SK-N-SH (cell line): ENCODE data around the gene TCF12. TPM values are rescaled to one million over a fixed set of nuclear protein-coding genes. Genes with fewer than 3 reads are reported as not detected.

Experiments used
- CTCF ChIA-PET: fragments of 300-600, 350-600 bp; formaldehyde crosslinking; extraction: SDS; loops from one replicate; lab custom pipeline; 2021; lab: Yijun Ruan, JAX
- POLR2A ChIA-PET: fragments of 350-600 bp; sonication (Branson Sonifier 250); formaldehyde crosslinking; extraction: SDS; loops from one replicate; lab custom pipeline; 2020; ENCODE audit warnings: antibody characterized with exemption, inconsistent platforms; lab: Yijun Ruan, JAX
- DNase-seq: peaks from one replicate; pipeline ENCODE4 v3.0.0; 2012
- H2AFZ ChIP-seq: fragments of 200-600 bp; sonication (generic); 2 replicates; pipeline ENCODE4 v1.8.1; 2016; ENCODE audit warnings: antibody characterized with exemption, mild to moderate bottlenecking, low read depth
- H3F3A ChIP-seq: fragments of 200-600 bp; sonication (generic); replicated peaks from 2 replicates; pipeline ENCODE3; 2016; ENCODE audit warnings: antibody characterized with exemption, mild to moderate bottlenecking; ENCODE audit not compliant: insufficient read depth
- H3K27ac ChIP-seq, 2 experiments: fragments of 200-500 bp in 1 of 2; fragments of 200-600 bp in 1 of 2; sonication (Bioruptor generic) in 1 of 2; sonication (generic), shearing (Covaris generic) in 1 of 2; 2 replicates each; pipeline versions ENCODE4 v1.5.1 to v1.6.1; 2014 to 2016; ENCODE audit warnings: low read depth in 2 of 2, inconsistent platforms in 1 of 2, low read length in 1 of 2, mild to moderate bottlenecking in 1 of 2, mixed read lengths in 1 of 2
- H3K27me3 ChIP-seq: fragments of 200-600 bp; sonication (generic), shearing (Covaris generic); 2 replicates; pipeline ENCODE4 v1.6.1; 2016; ENCODE audit warnings: mixed run types; ENCODE audit not compliant: insufficient read depth
- H3K36me3 ChIP-seq, 2 experiments: fragments of 200-500 bp in 1 of 2; fragments of 200-600 bp in 1 of 2; sonication (Bioruptor generic) in 1 of 2; sonication (generic) in 1 of 2; replicated peaks in 1 of 2; 2 replicates each; pipeline versions ENCODE3 to v1.5.1; 2014 to 2016; ENCODE audit warnings: low read length in 1 of 2, mild to moderate bottlenecking in 1 of 2; ENCODE audit not compliant: insufficient read depth in 2 of 2, control insufficient read depth in 1 of 2
- H3K4me1 ChIP-seq, 2 experiments: fragments of 200-500 bp in 1 of 2; fragments of 200-600 bp in 1 of 2; sonication (Bioruptor generic) in 1 of 2; sonication (generic), shearing (Covaris generic) in 1 of 2; 2 replicates each; pipeline versions ENCODE4 v1.5.1 to v1.6.1; 2014 to 2016; ENCODE audit warnings: low read depth in 1 of 2, low read length in 1 of 2, mixed run types in 1 of 2; ENCODE audit not compliant: insufficient read depth in 2 of 2, control insufficient read depth in 1 of 2
- H3K4me2 ChIP-seq: fragments of 200-600 bp; sonication (generic), shearing (Covaris generic); 2 replicates; pipeline ENCODE4 v1.6.1; 2017; ENCODE audit warnings: mixed run types
- H3K4me3 ChIP-seq, 2 experiments: fragments of 200-500 bp in 1 of 2; fragments of 200-600 bp in 1 of 2; sonication (Bioruptor generic) in 1 of 2; sonication (generic), shearing (Covaris generic) in 1 of 2; 2 replicates each; pipeline versions ENCODE4 v1.5.1 to v1.8.1; 2014 to 2016; ENCODE audit warnings: low read depth in 2 of 2, inconsistent platforms in 1 of 2, low read length in 1 of 2, mild to moderate bottlenecking in 1 of 2, mixed read lengths in 1 of 2, moderate library complexity in 1 of 2
- H3K79me2 ChIP-seq: fragments of 200-600 bp; sonication (generic); 2 replicates; pipeline ENCODE4 v1.8.1; 2017; ENCODE audit warnings: mild to moderate bottlenecking; ENCODE audit not compliant: insufficient read depth
- H3K9ac ChIP-seq: fragments of 200-600 bp; sonication (generic); 2 replicates; pipeline ENCODE4 v1.6.1; 2017; ENCODE audit warnings: mixed run types
- H3K9me2 ChIP-seq: fragments of 200-600 bp; sonication (generic); 2 replicates; pipeline ENCODE4 v1.6.1; 2017; ENCODE audit warnings: mixed run types
- H3K9me3 ChIP-seq: fragments of 200-600 bp; sonication (generic); 2 replicates; pipeline ENCODE4 v1.6.1; 2017; ENCODE audit warnings: mixed run types, mild to moderate bottlenecking, moderate library complexity
- H4K20me1 ChIP-seq: fragments of 200-600 bp; sonication (generic); 2 replicates; pipeline ENCODE4 v1.6.1; 2017; ENCODE audit warnings: mild to moderate bottlenecking, mixed run types; ENCODE audit not compliant: insufficient read depth
- ELF1 ChIP-seq: IDR thresholded peaks from 2 replicates; pipeline ENCODE4 v1.4.0; 2012
- EP300 ChIP-seq, 2 experiments: IDR thresholded peaks; 2 replicates each; pipeline versions ENCODE4 v1.4.0 to v1.6.1; 2012; ENCODE audit warnings: borderline replicate concordance in 1 of 2, low read depth in 1 of 2, low read length in 1 of 2
- EZH2phosphoT487 ChIP-seq: fragments of 200-600 bp; sonication (generic); IDR thresholded peaks from 2 replicates; pipeline ENCODE4 v1.6.1; 2017; ENCODE audit warnings: low read depth, mixed run types, mild to moderate bottlenecking, antibody characterized with exemption, moderate library complexity, borderline replicate concordance
- FOSL2 ChIP-seq: IDR thresholded peaks from 2 replicates; pipeline ENCODE4 v1.4.0; 2012; ENCODE audit warnings: low read depth, mild to moderate bottlenecking, moderate library complexity, borderline replicate concordance
- GATA2 ChIP-seq: sonication (generic); formaldehyde crosslinking; IDR thresholded peaks from 2 replicates; pipeline ENCODE4 v1.5.0; 2020; ENCODE audit warnings: mild to moderate bottlenecking, missing genetic modification reagents
- JUND ChIP-seq: IDR thresholded peaks from 2 replicates; pipeline ENCODE4 v1.4.0; 2012
- MEF2A ChIP-seq: IDR thresholded peaks from 2 replicates; pipeline ENCODE4 v1.4.0; 2012; ENCODE audit warnings: low read depth, borderline replicate concordance
- NRF1 ChIP-seq: IDR thresholded peaks from 2 replicates; pipeline ENCODE4 v1.6.1; 2012; ENCODE audit warnings: low read depth, mild to moderate bottlenecking, low read length
- RAD21 ChIP-seq: IDR thresholded peaks from 2 replicates; pipeline ENCODE4 v1.6.1; 2012; ENCODE audit warnings: mild to moderate bottlenecking, low read length
- RCOR1 ChIP-seq: fragments of 150-350 bp; IDR thresholded peaks from 2 replicates; pipeline ENCODE4 v1.6.1; 2017; ENCODE audit warnings: antibody characterized with exemption, low read length
- RFX5 ChIP-seq: IDR thresholded peaks from 2 replicates; pipeline ENCODE4 v1.6.1; 2012; ENCODE audit warnings: mild to moderate bottlenecking, improper control_type of control experiment, low read length
- RXRA ChIP-seq: IDR thresholded peaks from 2 replicates; pipeline ENCODE4 v1.4.0; 2012; ENCODE audit warnings: low read depth, mild to moderate bottlenecking, borderline replicate concordance
- SIN3A ChIP-seq: IDR thresholded peaks from 2 replicates; pipeline ENCODE4 v1.6.1; 2012; ENCODE audit warnings: low read depth, mild to moderate bottlenecking, low read length, moderate library complexity, borderline replicate concordance
- TEAD4 ChIP-seq: IDR thresholded peaks from 2 replicates; pipeline ENCODE4 v1.4.0; 2012; ENCODE audit warnings: mild to moderate bottlenecking, borderline replicate concordance; ENCODE audit not compliant: insufficient read depth
- WGBS: methylation state at CpG from one replicate; pipeline ENCODE4 v1.1.6; 2017; ENCODE audit warnings: low lambda C conversion rate; 5-methylcytosine and 5-hydroxymethylcytosine counted together
- polyA plus RNA-seq, 3 experiments: library from polyadenylated mRNA; depleted of rRNA; stranded (reverse); fragments of >200 nt; gene quantifications; 2 replicates each; pipeline ENCODE4 v1.2.3, GENCODE V29; 2012
- TF ChIP-seq, protein P1 (sequence below): IDR thresholded peaks from 2 replicates; pipeline ENCODE4 v1.4.0; 2012; ENCODE audit warnings: low read depth, borderline replicate concordance
- TF ChIP-seq, protein P2 (sequence below): fragments of 150-350 bp; IDR thresholded peaks from 2 replicates; pipeline ENCODE4 v1.6.1; 2016; ENCODE audit warnings: mild to moderate bottlenecking, low read depth, low read length
- TF ChIP-seq, protein P3 (sequence below): fragments of 150-350 bp; IDR thresholded peaks from 2 replicates; pipeline ENCODE4 v1.6.1; 2017; ENCODE audit warnings: antibody characterized with exemption, low read length, low read depth, borderline replicate concordance
- TF ChIP-seq, protein P4 (sequence below): IDR thresholded peaks from 2 replicates; pipeline ENCODE4 v1.4.0; 2012; ENCODE audit warnings: low read depth, borderline replicate concordance
- TF ChIP-seq, protein P5 (sequence below): IDR thresholded peaks from 2 replicates; pipeline ENCODE4 v1.6.1; 2012; ENCODE audit warnings: mild to moderate bottlenecking, low read depth, low read length, moderate library complexity

The TCF12 gene
- polyA plus RNA-seq, 1 of the 3 experiments (the other 2 are of a cell fraction), result 49.6 TPM

DNA sequence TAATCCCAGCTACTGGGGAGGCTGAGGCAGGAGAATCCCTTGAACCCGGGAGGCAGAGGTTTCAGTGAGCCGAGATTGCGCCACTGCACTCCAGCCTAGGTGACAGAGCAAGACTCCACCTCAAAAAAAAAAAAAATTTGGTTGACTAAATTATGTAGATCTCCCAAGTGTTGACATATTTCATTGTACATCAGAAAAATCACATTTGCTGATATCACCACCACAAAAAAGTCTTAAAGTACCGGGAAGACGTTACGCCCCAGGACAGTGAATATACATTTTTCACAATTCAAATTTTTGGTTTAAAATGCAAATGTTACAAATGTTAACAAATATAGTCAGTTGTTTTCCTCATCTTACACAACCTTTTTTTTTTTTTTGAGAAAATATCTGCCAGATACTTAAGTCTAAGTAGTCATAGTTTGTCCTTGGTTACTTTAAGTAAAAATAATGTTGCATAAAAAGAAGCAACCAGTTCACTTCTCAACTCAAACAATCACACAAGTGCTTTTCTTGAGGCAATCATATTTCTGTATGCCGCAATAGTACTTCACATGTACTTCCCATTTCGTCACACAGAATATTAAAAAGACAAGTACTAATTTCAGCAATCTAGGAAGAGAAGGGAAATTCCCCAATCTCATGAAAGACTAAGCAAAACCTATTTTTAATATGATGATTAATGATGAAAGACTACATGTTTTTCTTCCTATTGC lies 41.0 kb upstream of the TCF12 start:
- Histone ChIP-seq H3K4me1 (no peaks in the 10 kb centered on the region), H4K20me1 (no peaks in the 10 kb centered on the region), H3K9ac (no peak overlapping the region), H2AFZ (no peak overlapping the region), H3K27me3 (no peaks in the 10 kb centered on the region), H3K9me2 (no peaks in the 10 kb centered on the region; the same call in 1 of the 2 replicates), H3F3A (no peaks in the 10 kb centered on the region), H3K27ac (no peak overlapping the region), H3K79me2 (no peaks in the 10 kb centered on the region), H3K4me3 (no peak overlapping the region), H3K36me3 (no peaks in the 10 kb centered on the region), H3K9me3 (no peaks in the 10 kb centered on the region), H3K4me2 (no peak overlapping the region)
- TF ChIP-seq, protein P1, sequence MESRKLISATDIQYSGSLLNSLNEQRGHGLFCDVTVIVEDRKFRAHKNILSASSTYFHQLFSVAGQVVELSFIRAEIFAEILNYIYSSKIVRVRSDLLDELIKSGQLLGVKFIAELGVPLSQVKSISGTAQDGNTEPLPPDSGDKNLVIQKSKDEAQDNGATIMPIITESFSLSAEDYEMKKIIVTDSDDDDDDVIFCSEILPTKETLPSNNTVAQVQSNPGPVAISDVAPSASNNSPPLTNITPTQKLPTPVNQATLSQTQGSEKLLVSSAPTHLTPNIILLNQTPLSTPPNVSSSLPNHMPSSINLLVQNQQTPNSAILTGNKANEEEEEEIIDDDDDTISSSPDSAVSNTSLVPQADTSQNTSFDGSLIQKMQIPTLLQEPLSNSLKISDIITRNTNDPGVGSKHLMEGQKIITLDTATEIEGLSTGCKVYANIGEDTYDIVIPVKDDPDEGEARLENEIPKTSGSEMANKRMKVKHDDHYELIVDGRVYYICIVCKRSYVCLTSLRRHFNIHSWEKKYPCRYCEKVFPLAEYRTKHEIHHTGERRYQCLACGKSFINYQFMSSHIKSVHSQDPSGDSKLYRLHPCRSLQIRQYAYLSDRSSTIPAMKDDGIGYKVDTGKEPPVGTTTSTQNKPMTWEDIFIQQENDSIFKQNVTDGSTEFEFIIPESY, result no peak
- TF ChIP-seq GATA2 (CRISPR knock-in tag) (no peak), RAD21 (no peak), NRF1 (no peak), FOSL2 (no peak), TEAD4 (no peak), EZH2phosphoT487 (no peak), RXRA (no peak), JUND (no peak), SIN3A (no peak)
- TF ChIP-seq, protein P2, sequence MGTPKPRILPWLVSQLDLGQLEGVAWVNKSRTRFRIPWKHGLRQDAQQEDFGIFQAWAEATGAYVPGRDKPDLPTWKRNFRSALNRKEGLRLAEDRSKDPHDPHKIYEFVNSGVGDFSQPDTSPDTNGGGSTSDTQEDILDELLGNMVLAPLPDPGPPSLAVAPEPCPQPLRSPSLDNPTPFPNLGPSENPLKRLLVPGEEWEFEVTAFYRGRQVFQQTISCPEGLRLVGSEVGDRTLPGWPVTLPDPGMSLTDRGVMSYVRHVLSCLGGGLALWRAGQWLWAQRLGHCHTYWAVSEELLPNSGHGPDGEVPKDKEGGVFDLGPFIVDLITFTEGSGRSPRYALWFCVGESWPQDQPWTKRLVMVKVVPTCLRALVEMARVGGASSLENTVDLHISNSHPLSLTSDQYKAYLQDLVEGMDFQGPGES, result no peak
- TF ChIP-seq, protein P3, sequence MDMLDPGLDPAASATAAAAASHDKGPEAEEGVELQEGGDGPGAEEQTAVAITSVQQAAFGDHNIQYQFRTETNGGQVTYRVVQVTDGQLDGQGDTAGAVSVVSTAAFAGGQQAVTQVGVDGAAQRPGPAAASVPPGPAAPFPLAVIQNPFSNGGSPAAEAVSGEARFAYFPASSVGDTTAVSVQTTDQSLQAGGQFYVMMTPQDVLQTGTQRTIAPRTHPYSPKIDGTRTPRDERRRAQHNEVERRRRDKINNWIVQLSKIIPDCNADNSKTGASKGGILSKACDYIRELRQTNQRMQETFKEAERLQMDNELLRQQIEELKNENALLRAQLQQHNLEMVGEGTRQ, result no peak
- no peak for DNase-seq
- ChIA-PET CTCF (no interaction called here), POLR2A (no interaction called here)
- WGBS, result 95% methylated on average over 8 of the region's 8 CpGs

DNA sequence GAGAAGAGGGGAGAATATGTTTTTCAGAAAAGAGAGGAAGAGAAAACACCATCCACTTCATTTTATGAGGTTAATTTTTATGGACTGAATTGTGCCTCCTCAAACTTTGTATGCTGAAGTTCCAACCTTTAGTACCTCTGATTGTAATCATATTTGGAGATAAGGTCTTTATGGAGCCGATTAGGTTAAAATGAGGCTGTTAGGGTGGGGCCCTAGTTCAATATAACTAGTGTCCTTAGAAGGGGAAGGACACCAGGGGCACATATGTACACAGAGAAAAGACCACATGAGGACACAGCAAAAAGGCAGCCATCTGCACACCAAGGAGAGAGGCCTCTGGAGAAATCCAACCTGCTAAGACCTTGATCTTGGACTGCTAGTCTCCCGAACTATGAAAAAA lies 38.9 kb upstream of the TCF12 start:
- no peak for DNase-seq
- H4K20me1 ChIP-seq, result no peaks in the 10 kb centered on the region
- H3K27ac ChIP-seq, result no peak overlapping the region
- H3K9ac ChIP-seq, result no peak overlapping the region
- H3K9me2 ChIP-seq, result no peaks in the 10 kb centered on the region; the same call in 1 of the 2 replicates
- no peak overlapping the region for H2AFZ ChIP-seq
- H3K9me3 ChIP-seq, result no peaks in the 10 kb centered on the region
- no peak overlapping the region for H3K4me3 ChIP-seq
- H3K4me2 ChIP-seq, result no peak overlapping the region
- CTCF ChIA-PET, result interaction anchor here (1.2 kb wide), 1 partner anchor 389 kb away, joined by 3 read pairs; no protein-coding TSS in a partner anchor
- TF ChIP-seq, protein P4, sequence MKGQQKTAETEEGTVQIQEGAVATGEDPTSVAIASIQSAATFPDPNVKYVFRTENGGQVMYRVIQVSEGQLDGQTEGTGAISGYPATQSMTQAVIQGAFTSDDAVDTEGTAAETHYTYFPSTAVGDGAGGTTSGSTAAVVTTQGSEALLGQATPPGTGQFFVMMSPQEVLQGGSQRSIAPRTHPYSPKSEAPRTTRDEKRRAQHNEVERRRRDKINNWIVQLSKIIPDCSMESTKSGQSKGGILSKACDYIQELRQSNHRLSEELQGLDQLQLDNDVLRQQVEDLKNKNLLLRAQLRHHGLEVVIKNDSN, result no peak
- TF ChIP-seq, protein P5, sequence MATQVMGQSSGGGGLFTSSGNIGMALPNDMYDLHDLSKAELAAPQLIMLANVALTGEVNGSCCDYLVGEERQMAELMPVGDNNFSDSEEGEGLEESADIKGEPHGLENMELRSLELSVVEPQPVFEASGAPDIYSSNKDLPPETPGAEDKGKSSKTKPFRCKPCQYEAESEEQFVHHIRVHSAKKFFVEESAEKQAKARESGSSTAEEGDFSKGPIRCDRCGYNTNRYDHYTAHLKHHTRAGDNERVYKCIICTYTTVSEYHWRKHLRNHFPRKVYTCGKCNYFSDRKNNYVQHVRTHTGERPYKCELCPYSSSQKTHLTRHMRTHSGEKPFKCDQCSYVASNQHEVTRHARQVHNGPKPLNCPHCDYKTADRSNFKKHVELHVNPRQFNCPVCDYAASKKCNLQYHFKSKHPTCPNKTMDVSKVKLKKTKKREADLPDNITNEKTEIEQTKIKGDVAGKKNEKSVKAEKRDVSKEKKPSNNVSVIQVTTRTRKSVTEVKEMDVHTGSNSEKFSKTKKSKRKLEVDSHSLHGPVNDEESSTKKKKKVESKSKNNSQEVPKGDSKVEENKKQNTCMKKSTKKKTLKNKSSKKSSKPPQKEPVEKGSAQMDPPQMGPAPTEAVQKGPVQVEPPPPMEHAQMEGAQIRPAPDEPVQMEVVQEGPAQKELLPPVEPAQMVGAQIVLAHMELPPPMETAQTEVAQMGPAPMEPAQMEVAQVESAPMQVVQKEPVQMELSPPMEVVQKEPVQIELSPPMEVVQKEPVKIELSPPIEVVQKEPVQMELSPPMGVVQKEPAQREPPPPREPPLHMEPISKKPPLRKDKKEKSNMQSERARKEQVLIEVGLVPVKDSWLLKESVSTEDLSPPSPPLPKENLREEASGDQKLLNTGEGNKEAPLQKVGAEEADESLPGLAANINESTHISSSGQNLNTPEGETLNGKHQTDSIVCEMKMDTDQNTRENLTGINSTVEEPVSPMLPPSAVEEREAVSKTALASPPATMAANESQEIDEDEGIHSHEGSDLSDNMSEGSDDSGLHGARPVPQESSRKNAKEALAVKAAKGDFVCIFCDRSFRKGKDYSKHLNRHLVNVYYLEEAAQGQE, result no peak
- TF ChIP-seq ELF1 (no peak), RFX5 (no peak), RCOR1 (no peak), MEF2A (no peak), EP300 (IDR thresholded peaks at IDR 0.05; ENCODE audit: borderline replicate concordance in 1 of 2, low read depth in 1 of 2, low read length in 1 of 2) (no peak)
- H3F3A ChIP-seq, result no peaks in the 10 kb centered on the region
- WGBS, result 81% methylated on average over 2 of the region's 2 CpGs
- H3K36me3 ChIP-seq, result no peaks in the 10 kb centered on the region
- H3K4me1 ChIP-seq, result no peaks in the 10 kb centered on the region
- no peaks in the 10 kb centered on the region for H3K27me3 ChIP-seq
- POLR2A ChIA-PET, result no interaction called here
- no peaks in the 10 kb centered on the region for H3K79me2 ChIP-seq
